ENCODE results near the gene HTR6.
A peak's percentile ranks its signal among the peaks of the same experiment; 100 is the strongest.

Gene HTR6

DNA sequence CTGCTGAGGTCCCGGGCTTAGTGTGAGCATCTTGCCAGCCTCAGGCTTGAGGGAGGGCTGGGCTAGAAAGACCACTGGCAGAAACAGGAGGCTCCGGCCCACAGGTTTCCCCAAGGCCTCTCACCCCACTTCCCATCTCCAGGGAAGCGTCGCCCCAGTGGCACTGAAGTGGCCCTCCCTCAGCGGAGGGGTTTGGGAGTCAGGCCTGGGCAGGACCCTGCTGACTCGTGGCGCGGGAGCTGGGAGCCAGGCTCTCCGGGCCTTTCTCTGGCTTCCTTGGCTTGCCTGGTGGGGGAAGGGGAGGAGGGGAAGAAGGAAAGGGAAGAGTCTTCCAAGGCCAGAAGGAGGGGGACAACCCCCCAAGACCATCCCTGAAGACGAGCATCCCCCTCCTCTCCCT is 7.2 kb upstream of the HTR6 start:
- no peak for DNase-seq

DNA sequence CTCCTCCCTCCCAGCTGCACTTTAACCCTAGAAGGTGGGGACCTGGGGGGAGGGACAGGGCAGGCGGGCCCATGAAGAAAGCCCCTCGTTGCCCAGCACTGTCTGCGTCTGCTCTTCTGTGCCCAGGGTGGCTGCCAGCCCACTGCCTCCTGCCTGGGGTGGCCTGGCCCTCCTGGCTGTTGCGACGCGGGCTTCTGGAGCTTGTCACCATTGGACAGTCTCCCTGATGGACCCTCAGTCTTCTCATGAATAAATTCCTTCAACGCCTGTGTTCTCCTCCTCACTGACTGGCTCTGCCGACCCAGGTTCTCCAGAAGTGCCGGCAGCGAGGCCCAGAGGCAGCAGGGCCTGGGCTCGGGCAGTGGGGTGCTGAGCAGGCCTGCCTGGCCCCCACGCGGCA is 6.5 kb upstream of the HTR6 start:
- no peak for DNase-seq

DNA sequence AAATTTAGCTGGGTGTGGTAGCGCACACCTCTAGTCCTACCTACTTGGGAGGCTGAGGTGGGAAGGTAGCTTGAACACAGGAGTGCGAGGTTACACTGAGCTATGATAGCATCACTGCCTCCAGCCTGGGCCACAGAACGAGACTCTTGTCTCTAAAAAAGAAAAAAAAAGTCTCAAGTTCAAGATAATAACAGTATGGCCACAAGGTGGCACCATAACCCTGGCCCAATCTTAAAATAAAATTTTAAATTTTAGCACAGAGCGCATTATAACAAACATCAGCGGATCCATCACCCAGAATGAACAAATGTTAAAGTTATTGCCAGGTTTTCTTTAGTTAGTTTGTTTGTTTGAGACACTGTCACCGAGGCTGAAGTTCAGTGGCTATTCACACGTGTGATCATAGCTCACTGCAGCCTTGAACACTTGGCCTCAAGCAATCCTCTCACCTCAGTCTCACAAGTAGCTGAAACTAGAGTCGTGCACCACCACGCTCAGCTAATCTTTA is 2.9 kb upstream of the HTR6 start:
- peak; percentile 42 for DNase-seq

DNA sequence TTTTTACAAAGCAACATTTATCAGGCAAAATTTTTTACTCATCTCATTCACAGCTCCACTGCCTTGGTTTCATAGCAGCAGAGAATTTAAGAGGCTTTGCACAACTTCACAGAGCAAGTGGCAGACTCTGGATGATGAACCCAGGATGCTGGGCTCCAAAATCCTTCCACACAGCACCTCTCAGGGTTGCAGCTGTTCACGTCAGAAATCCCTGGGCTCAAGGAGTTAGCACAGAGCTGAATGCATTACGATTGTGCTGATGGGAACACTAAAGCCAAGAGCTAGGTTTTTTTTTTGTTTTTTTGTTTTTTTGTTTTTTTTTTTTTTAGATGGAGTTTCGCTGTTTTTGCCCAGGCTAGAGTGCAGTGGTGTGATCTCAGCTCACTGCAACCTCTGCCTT is 2.4 kb upstream of the HTR6 start:
- DNase-seq: no peak

DNA sequence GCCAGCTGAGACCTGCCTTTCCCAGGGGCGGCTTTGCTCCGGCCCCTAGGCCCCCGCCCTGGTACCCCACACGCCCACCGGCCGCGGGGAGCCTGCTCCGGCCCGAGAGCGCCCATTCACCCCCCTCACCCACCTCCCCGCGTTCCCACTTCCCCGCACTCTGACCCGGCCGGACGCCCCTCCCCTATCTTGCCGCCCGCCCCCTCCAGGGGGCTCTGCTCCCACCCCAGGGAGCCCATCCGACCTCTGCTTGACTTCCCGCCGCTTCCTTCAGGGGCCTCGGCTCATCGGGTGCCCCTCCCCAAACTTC is 466 bp downstream of the HTR6 start:
- no peak for DNase-seq

DNA sequence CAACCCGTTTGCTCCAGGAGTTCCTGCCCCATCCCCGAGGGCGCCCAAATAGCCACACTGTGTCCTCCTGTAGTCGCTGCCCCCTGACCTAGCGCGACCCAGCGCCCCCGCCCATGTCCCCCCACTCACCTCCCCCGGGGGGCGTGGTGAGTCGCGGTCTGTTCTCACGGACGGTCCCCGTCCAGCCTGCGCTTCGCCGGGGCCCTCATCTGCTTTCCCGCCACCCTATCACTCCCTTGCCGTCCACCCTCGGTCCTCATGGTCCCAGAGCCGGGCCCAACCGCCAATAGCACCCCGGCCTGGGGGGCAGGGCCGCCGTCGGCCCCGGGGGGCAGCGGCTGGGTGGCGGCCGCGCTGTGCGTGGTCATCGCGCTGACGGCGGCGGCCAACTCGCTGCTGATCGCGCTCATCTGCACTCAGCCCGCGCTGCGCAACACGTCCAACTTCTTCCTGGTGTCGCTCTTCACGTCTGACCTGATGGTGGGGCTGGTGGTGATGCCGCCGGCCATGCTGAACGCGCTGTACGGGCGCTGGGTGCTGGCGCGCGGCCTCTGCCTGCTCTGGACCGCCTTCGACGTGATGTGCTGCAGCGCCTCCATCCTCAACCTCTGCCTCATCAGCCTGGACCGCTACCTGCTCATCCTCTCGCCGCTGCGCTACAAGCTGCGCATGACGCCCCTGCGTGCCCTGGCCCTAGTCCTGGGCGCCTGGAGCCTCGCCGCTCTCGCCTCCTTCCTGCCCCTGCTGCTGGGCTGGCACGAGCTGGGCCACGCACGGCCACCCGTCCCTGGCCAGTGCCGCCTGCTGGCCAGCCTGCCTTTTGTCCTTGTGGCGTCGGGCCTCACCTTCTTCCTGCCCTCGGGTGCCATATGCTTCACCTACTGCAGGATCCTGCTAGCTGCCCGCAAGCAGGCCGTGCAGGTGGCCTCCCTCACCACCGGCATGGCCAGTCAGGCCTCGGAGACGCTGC is 1.1 kb downstream of the HTR6 start:
- no peak for DNase-seq

DNA sequence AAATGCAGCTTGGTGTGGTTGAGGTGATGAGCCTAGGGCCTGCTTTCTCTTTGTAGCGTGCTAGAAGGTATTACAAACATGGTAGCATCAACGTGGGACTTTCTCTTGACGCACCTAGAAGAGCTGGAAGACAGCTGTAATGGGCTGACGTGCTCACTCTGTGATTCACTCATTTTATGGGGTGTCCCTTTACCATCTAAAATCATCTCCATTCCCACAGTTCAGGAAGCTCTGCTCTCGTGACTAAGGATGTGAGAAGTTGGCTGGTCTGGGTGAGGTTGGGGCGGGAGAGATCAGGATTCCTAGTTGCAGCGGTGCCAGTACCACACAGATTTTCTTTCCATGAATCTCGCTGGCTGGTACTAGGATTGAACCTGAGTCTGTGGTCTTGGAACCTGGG is 4.2 kb downstream of the HTR6 start:
- DNase-seq: no peak

DNA sequence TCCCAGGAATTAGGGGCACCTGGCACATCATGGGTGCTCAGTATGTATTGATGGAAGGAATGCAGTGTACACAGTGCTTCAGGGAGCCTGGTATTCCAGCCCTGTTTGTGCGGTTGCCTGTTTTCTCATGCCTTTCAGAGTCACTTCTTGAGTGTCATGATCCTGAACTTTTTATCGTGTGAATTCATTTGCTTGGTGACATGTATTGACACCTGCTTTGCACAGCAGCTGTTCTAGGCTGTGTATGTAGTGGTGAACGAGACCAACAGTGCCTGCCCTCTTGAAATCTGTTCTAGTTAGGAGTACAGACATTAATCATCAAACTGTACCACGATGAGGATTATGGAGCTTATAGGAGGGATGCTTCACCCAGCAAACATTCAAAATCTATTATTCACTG is 6.1 kb downstream of the HTR6 start:
- no peak for DNase-seq

DNA sequence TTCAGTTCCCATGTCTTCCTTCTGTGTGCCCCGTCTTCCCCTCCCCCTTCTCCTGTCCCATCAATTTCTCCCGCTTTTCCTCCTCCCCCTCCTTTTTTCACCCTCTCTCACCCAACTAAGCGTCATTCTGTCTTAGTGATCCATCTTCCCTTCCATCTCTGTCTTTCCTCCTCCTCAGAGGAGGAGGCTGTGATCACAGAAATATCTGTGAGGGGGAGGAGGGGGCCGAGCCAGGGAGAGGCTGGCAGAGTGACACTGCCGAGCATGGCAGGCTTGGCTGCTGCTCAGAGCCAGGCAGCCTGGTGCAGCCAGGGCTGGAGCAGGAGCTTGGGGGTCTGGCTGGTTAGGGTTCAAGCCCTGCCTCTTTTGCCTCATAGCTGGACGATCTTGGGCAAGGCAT is 7.6 kb downstream of the HTR6 start:
- no peak for DNase-seq

DNA sequence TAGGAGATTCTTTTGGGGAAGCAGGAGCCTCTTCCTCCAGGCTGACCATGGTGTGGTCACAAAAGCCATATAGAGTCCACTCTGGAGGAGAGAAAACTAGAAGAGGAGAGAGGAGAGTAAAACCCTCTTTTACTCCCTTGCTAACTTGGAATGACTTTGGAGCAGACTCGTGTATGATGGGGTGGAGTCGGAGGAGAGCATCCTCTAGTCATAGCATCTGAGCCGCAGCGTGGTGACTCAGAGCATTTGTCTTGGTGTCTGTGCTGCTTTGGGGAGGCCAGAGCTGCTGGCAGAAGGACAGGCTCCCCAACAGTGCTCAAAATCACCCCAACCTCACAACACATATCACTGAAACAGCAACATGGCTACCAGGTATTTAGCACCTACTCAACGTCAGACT is 11.1 kb downstream of the HTR6 start:
- no peak for DNase-seq

DNA sequence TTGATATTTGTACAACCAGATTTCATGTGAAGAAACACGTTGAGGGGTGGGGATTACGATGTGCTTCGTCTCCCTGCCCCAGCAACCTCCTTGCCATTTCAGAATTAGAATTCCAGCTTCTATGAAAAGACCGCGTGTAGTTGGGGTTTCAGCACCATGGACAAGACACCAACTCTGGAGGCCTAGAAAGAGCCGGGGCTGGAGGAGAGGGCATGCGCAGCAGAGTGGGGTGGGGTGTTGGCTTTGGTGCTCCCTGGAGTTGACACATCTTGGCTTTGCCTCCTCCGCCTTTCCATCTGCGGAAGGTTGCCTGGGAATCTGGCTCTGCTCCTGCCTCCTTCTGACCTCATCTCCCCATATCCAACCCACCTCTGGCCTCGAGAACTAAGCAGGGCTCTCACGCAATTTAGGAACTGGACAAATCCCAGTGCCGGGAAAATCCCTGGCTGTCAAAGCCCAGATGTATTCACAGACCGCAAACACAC is 11.8 kb downstream of the HTR6 start:
- DNase-seq: no peak

DNA sequence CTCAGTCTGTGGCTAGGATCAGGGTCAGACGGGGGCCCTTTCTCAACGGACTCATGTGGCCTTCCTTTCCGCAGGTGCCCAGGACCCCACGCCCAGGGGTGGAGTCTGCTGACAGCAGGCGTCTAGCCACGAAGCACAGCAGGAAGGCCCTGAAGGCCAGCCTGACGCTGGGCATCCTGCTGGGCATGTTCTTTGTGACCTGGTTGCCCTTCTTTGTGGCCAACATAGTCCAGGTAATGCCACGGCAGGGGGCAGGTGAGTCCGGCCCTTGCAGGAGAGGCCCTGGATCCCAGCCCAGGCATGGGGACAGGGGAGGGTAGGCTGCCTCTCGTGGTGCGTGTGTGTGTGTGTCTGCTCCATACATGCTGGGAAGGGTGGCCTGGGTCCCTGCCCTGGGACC is 13.8 kb downstream of the HTR6 start:
- DNase-seq: no peak

DNA sequence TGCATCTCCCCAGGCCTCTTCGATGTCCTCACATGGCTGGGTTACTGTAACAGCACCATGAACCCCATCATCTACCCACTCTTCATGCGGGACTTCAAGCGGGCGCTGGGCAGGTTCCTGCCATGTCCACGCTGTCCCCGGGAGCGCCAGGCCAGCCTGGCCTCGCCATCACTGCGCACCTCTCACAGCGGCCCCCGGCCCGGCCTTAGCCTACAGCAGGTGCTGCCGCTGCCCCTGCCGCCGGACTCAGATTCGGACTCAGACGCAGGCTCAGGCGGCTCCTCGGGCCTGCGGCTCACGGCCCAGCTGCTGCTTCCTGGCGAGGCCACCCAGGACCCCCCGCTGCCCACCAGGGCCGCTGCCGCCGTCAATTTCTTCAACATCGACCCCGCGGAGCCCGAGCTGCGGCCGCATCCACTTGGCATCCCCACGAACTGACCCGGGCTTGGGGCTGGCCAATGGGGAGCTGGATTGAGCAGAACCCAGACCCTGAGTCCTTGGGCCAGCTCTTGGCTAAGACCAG is 14.3 kb downstream of the HTR6 start:
- no peak for DNase-seq

DNA sequence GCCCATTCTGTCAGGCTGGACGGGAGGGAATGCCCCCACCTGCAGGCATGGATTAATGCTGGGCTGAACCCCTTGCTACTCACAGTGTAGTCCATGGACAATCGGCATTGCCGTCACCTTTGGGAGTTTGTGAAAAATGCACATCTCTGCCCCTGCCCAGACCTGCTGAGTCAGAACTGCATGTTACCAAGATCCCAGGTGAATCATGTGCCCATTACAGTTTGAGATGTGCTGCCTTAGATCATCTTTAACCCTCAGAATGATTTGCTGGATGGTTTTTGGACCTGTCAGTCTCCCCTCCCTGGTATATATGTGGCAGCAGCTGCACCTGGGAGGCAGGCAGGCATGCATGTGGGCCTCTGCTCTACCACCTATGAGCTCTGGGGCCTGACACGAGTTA is 15.0 kb downstream of the HTR6 start:
- DNase-seq: no peak

DNA sequence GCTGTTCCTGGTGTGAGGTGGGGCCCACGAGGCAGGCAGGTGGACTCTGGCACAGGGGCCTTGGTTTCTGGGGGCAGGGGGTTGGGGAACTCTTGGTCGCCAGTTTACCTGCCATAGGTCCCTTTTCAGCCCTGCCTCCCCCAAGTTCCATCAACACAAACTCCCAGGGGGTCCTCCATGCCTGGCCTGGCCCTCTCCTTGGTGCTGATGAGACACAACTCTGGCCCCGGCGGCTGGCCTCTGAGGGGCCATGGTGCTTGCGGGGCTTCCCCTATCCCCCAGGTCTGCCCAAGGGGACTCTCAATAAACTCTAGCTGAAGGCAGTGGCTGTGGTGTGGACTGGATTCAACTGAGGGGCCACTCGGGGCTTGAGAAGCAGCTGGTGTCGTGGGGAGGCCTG is 16.0 kb downstream of the HTR6 start:
- no peak for DNase-seq

DNA sequence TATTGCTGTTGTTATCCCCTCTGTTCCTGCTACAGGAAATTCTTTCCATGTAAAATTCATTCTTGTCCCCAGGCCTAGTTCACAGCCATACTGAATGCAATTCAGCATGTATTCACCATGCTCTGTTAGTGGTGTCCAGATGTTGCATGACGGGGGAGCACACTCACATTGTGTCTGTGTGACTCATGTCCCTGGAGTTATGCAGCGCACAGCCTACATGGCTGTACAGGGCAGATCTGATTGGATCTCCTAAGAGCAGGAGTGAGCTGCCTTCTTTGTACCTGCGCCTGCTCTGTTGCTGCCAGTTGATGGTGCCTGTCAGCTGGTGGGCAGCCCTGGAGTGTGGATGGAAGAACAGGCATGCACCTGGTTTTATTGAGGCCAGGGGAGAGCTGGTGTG is 17.6 kb downstream of the HTR6 start:
- no peak for DNase-seq

DNA sequence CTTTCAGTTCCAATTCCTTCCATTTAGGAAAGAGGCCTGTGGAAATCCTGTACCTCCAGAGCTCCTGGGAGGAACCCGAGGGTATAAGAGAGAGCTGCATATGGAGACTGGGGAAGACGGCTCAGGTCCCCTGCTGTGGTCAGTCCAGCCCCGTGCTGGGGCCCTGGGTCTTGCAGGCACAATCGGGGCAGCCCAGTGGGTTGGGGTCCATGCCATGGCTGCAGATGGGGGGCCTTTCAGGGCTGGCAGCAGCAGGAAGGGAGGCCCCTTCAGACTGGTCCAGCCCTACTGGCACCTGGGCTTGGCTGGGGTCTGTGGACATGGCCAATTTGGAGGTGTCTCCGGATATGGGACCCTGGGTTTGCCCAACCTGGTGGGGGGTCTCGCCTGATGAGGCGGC is 18.2 kb downstream of the HTR6 start:
- DNase-seq: no peak

DNA sequence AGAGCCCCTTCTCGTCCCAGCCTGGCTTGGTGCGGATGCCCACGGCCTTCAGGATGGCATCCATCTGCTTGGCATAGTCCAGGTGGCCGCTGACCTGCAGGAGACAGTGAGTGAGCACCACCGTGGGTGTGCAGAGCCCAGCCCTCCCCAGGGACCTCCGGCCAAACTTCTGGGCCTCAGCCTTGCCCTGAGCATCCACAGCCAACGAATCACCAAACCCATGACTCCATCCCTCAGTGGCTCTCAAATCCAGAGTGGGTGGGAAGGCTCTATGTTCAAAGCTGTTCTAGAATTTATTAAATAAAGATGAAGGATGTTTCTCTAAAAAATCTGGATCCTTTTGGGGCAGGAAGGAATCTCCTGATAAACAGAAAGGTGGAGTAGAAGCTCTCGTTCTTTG is 18.7 kb downstream of the HTR6 start:
- no peak for DNase-seq

DNA sequence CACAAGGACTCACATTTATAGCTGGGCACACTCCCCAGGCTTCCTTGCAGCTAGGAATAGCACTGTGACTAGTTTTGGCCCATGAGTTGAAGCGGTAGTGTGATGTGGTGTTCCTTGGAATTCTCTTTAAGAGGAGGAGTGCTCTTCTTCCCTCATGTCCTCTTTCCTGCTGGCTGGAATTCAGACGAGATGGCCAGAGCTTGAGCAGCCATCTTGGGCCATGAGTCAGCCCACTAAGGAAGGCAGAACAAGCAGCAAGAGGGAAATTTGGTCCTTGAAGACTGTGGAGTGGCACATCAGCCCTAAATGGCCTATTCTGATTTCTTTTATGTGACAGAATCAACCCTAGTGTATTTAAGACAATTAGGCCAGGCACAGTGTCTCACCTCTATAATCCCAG is 20.0 kb downstream of the HTR6 start:
- no peak for DNase-seq

DNA sequence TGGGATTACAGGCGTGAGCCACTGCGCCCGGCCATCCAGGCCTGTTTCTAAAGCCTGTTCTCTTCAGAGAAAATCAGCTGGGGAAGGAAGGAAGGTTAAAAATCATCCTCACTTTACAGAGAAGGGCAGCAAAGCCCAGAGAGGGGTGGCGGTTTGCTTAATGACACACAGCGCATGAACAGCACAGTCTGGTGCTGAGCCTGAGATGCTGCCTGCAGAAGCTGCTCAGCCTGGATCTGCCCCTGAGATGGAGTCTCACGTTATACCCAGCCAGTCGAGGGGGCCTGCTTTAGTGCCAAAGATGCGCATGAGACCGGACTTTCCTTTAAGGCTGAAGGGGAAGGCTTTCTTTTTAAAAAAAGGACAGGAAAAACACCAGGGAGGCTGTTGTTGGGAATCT is 21.3 kb downstream of the HTR6 start:
- no peak for DNase-seq

DNA sequence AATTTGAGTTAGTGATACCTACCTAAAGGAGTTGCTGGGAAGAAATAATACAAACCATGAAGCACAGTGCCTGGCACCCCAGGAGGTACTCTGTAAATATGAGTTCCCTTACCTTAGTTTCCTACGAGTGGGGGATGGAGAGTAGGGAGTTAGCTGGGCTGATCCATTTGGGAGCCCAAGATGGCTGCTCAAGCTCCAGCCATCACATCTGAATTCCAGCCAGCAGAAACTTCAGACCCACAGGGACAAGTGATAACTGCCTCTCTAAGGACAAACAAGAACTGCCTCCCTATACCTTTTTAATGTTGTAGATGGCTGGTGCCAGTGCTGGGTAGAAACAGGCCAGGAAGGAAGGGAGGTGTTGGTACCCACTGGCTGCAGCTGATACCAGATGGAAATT is 22.7 kb downstream of the HTR6 start:
- DNase-seq: no peak

DNA sequence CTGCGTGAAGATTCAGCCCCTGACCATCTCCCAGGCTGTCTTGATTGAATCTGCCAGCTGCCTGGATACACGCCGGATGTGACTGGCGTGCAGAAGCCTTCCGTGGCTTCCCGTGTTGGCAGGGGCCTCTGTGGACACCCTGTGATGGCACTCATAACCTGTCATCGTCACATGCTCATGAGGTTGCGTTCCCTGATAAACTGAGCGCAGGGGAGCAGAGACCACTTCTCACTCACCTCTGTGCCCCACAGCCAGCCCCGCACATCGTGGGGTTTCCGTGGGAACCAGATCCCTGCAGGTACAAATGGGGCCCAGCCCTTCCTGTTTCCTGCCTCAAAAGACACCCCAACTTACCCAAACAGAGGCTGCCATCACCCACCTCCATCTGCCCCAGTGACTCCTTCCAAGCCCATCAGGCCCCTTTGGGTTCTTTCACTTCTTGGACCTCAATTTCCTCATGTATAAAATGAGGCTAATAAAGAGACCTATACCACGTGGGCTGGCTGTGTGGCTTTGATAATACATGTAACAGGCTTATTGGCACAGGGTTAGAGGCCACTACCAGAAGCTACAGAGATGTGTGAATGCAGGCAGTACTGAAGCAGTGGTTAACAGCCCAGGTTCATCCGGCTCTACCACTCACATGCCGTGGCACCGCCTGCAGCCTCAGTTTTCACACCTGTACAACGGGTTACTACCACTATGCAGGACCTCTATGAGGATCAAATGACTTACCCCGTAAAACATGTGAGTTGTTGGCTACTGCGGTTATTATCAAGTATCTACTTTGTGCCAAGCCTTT is 23.6 kb downstream of the HTR6 start:
- DNase-seq: peak; percentile 30

DNA sequence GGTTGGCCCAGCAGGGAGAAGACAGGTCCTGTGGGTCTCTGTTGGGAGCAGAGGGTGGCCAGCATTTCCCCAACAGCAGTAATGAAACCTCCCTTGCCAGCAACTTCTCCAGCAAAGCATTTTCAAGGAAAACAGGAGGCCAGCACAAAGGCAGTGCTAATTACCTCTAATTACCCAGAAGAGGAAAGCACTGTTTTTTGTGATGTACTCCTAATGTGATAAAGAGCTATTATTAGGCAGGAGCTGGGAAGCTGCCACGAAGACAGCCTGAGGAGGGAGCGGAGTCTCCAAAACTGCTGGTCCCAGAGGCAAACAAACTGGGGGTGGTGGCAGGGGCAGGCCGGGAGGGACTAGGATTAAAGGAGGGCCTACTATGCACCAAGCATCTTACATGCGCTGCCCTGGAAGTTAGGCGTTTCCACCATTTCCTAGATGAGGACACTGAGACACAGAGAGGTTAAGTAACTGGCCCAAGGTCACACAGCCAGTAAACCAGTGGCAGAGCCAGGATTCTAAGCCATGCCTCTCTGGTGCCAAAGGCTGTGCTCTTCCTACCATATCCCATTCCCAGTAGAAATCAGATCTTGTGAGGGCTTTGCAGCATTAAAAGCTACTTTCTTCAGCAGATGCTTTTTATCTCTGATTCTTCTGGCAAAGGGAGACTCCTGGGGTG is 24.5 kb downstream of the HTR6 start:
- no peak for DNase-seq

Data from activated gamma-delta T cell treated with Interleukin-2 at 50 U/mL for 16 hours (primary cell).